K562 (cell line): ENCODE measurements around the gene DNAAF6. TPM values are rescaled to one million over a fixed set of nuclear protein-coding genes. Genes with fewer than 3 reads are reported as not detected.
A peak's percentile ranks its signal among the peaks of the same experiment; 100 is the strongest.

ENCODE experiments used
- ATAC-seq: fragments of 200-7000 bp; cut with Tn5 transposase; 3 replicates; pipeline ENCODE4 v1.9.1; 2020; ENCODE audit warnings: moderate library complexity
- BruUV-seq: library from RNA; stranded (reverse); fragments of 400-500 nt; replicated peaks from 2 replicates; lab custom pipeline; 2021; lab: Mats Ljungman, UMichigan
- CTCF ChIA-PET: fragments of 300-600 bp; formaldehyde crosslinking; extraction: SDS; loops from one replicate; lab custom pipeline; 2021; ENCODE audit warnings: low intra/inter-chr PET ratio; lab: Yijun Ruan, JAX
- POLR2A ChIA-PET: fragments of 300-600, 350-650 bp; sonication (Branson Sonifier 250); formaldehyde crosslinking; extraction: SDS; loops from one replicate; lab custom pipeline; 2021; ENCODE audit warnings: antibody characterized with exemption, inconsistent platforms; lab: Yijun Ruan, JAX
- DNase-seq, 4 experiments: peaks; one replicate each; pipeline versions ENCODE4 v3.0.0 to v3.0.0-alpha.2; 2011 to 2018; ENCODE audit warnings: low spot score in 3 of 4, mixed read lengths in 3 of 4; ENCODE audit errors: extremely low read depth in 1 of 4
- FAIRE-seq: peaks from 2 replicates; lab custom pipeline; 2011; peaks lifted over from hg19 to GRCh38; lab: Jason Lieb, UNC
- H2AFZ ChIP-seq: 2 replicates; pipeline ENCODE4 v1.6.0; 2011; ENCODE audit warnings: low read depth, low read length, control low read depth, inconsistent platforms
- H3K27ac ChIP-seq: fragments of 200-600 bp; 3 replicates; pipeline ENCODE4 v1.8.0; 2011; ENCODE audit warnings: low read depth, mild to moderate bottlenecking, control low read depth, inconsistent platforms, low read length, moderate library complexity, mixed read lengths; ENCODE audit errors: extremely low read depth
- H3K27me3 ChIP-seq, 2 experiments: fragments of 300-600 bp in 1 of 2; 2 replicates in 1 of 2; 3 replicates in 1 of 2; pipeline versions ENCODE4 v1.6.0 to v1.8.0; 2011; ENCODE audit warnings: inconsistent platforms in 2 of 2, low read length in 2 of 2, mild to moderate bottlenecking in 1 of 2, mixed read lengths in 1 of 2, moderate library complexity in 1 of 2; ENCODE audit not compliant: control insufficient read depth in 2 of 2, insufficient read depth in 2 of 2
- H3K36me3 ChIP-seq: fragments of 300-600 bp; 3 replicates; pipeline ENCODE4 v1.8.0; 2011; ENCODE audit warnings: mild to moderate bottlenecking, low read length, inconsistent platforms; ENCODE audit not compliant: control insufficient read depth, insufficient read depth
- H3K4me1 ChIP-seq, 2 experiments: fragments of 200-600 bp in 1 of 2; replicated peaks in 1 of 2; 2 replicates in 1 of 2; 3 replicates in 1 of 2; pipeline versions ENCODE4 v1.5.1 to v1.8.0; 2011; ENCODE audit warnings: inconsistent platforms in 2 of 2, low read length in 2 of 2, mild to moderate bottlenecking in 1 of 2, mixed read lengths in 1 of 2, moderate library complexity in 1 of 2; ENCODE audit not compliant: control insufficient read depth in 2 of 2, insufficient read depth in 2 of 2
- H3K4me2 ChIP-seq: 2 replicates; pipeline ENCODE4 v1.6.1; 2011; ENCODE audit warnings: low read length, control low read depth, inconsistent platforms, mixed read lengths; ENCODE audit not compliant: insufficient read depth
- H3K4me3 ChIP-seq: fragments of 200-600 bp; sonication (generic), shearing (Covaris generic); 2 replicates; pipeline ENCODE4 v1.5.1; 2016; ENCODE audit warnings: control low read depth, inconsistent platforms
- H3K79me2 ChIP-seq: fragments of 200-600 bp; 3 replicates; pipeline ENCODE4 v1.8.0; 2011; ENCODE audit warnings: low read length, inconsistent platforms; ENCODE audit not compliant: control insufficient read depth, insufficient read depth
- H3K9ac ChIP-seq, 2 experiments: 2 replicates each; pipeline versions ENCODE4 v1.6.0 to v1.6.1; 2011; ENCODE audit warnings: low read depth in 2 of 2, low read length in 2 of 2, control low read depth in 1 of 2, inconsistent platforms in 1 of 2, mild to moderate bottlenecking in 1 of 2, mixed read lengths in 1 of 2; ENCODE audit not compliant: insufficient read depth in 1 of 2
- H3K9me1 ChIP-seq: one replicate; pipeline ENCODE4 v1.6.0; 2011; ENCODE audit warnings: inconsistent platforms, mild to moderate bottlenecking, low read length, moderate library complexity; ENCODE audit not compliant: control insufficient read depth, insufficient read depth
- H3K9me3 ChIP-seq: replicated peaks from 2 replicates; pipeline ENCODE4 v1.5.1; 2011; ENCODE audit warnings: low read depth, low read length, inconsistent platforms; ENCODE audit not compliant: control insufficient read depth, insufficient read depth
- H4K20me1 ChIP-seq: replicated peaks from 2 replicates; pipeline ENCODE4 v1.6.1; 2011; ENCODE audit warnings: low read length, inconsistent platforms, mixed read lengths; ENCODE audit not compliant: control insufficient read depth, insufficient read depth
- ARHGAP35 ChIP-seq: fragments of 450-650 bp; IDR thresholded peaks from 2 replicates; pipeline ENCODE4 v1.6.1; 2018; ENCODE audit not compliant: partially characterized antibody
- CBFA2T3 ChIP-seq: fragments of 450-650 bp; IDR thresholded peaks from 2 replicates; pipeline ENCODE4 v1.6.1; 2017
- CHD1 ChIP-seq: fragments of 200-600 bp; sonication (generic); IDR thresholded peaks from one replicate; pipeline ENCODE4 v1.6.1; 2012; ENCODE audit warnings: mild to moderate bottlenecking, moderate library complexity, low read length, inconsistent platforms
- EHMT2 ChIP-seq: fragments of 450-650 bp; IDR thresholded peaks from 2 replicates; pipeline ENCODE4 v1.6.1; 2018; ENCODE audit warnings: antibody characterized with exemption
- FOXJ2 ChIP-seq: fragments of 200-800 bp; sonication (Bioruptor generic); IDR thresholded peaks from 2 replicates; pipeline ENCODE4 v1.6.1; 2016; ENCODE audit warnings: missing genetic modification characterization, missing compliant biosample characterization
- HNRNPUL1 ChIP-seq: fragments of 200-400 bp; formaldehyde crosslinking; IDR thresholded peaks from 2 replicates; pipeline ENCODE4 v1.6.1; 2017; ENCODE audit warnings: low read length
- HSF4 ChIP-seq: fragments of 250-450 bp; sonication (Bioruptor Pico); IDR thresholded peaks from 2 replicates; pipeline ENCODE4 v2.1.2; 2022; ENCODE audit warnings: mild to moderate bottlenecking, moderate library complexity, borderline replicate concordance
- KHSRP ChIP-seq: fragments of 450-650 bp; IDR thresholded peaks from 2 replicates; pipeline ENCODE4 v1.6.1; 2017
- MTA2 ChIP-seq: fragments of 450-650 bp; IDR thresholded peaks from 2 replicates; pipeline ENCODE4 v1.6.1; 2016; ENCODE audit warnings: low read depth
- NR3C1 ChIP-seq: sonication (generic); formaldehyde crosslinking; IDR thresholded peaks from 2 replicates; pipeline ENCODE4 v1.8.1; 2022; ENCODE audit warnings: missing genetic modification reagents
- POLR3G ChIP-seq: IDR thresholded peaks from 2 replicates; pipeline ENCODE4 v1.6.1; 2011; ENCODE audit not compliant: insufficient read length, insufficient replicate concordance; ENCODE audit errors: extremely low read depth
- SUPT5H ChIP-seq: fragments of 450-650 bp; IDR thresholded peaks from 2 replicates; pipeline ENCODE4 v1.6.1; 2016
- TEAD4 ChIP-seq, 2 experiments: sonication (generic) in 1 of 2; formaldehyde crosslinking in 1 of 2; IDR thresholded peaks; 2 replicates each; pipeline versions ENCODE4 v1.6.1 to v1.8.0; 2012 to 2022; ENCODE audit warnings: borderline replicate concordance in 1 of 2, inconsistent platforms in 1 of 2, low read length in 1 of 2, mild to moderate bottlenecking in 1 of 2, missing genetic modification reagents in 1 of 2
- THRAP3 ChIP-seq: fragments of 450-650 bp; IDR thresholded peaks from 2 replicates; pipeline ENCODE4 v1.6.1; 2016; ENCODE audit warnings: mild to moderate bottlenecking, inconsistent platforms, borderline replicate concordance
- TSC22D4 ChIP-seq: fragments of 450-650 bp; IDR thresholded peaks from 2 replicates; pipeline ENCODE4 v1.6.1; 2016; ENCODE audit warnings: missing genetic modification characterization, missing biosample characterization, control low read depth
- YY1 ChIP-seq, 3 experiments: IDR thresholded peaks; 2 replicates each; pipeline ENCODE4 v1.6.1; 2011; ENCODE audit warnings: low read length in 2 of 3, mild to moderate bottlenecking in 2 of 3, moderate library complexity in 2 of 3, borderline replicate concordance in 1 of 3, control low read depth in 1 of 3, low read depth in 1 of 3; ENCODE audit not compliant: insufficient read depth in 3 of 3, insufficient replicate concordance in 2 of 3, control insufficient read depth in 1 of 3, insufficient read length in 1 of 3; ENCODE audit errors: extremely low read depth in 1 of 3
- ZNF384 ChIP-seq: IDR thresholded peaks from 2 replicates; pipeline ENCODE4 v1.6.1; 2012; ENCODE audit warnings: low read depth, low read length, improper control_type of control experiment
- ZZZ3 ChIP-seq: fragments of 450-650 bp; IDR thresholded peaks from 2 replicates; pipeline ENCODE4 v1.6.1; 2016; ENCODE audit warnings: antibody characterized with exemption, mild to moderate bottlenecking, moderate library complexity
- WGBS: fragments of 100-300 bp; shearing (Covaris generic); methylation state at CpG from one replicate; pipeline ENCODE4 v1.1.6; 2016; ENCODE audit warnings: low coverage, mixed read lengths; ENCODE audit not compliant: insufficient coverage; ENCODE audit errors: missing lambda C conversion rate; 5-methylcytosine and 5-hydroxymethylcytosine counted together
- in situ Hi-C: fragments of 300-500 bp; cut with MboI; formaldehyde crosslinking; loops from 4 replicates; pipeline ENCODE4 v1.15.0; 2018; ENCODE audit warnings: inconsistent platforms, mixed read lengths
- intact Hi-C: fragments of 100-400 bp; cut with micrococcal nuclease; formaldehyde crosslinking; loops from 2 replicates; pipeline ENCODE4 v1.14.2; 2022
- polyA plus RNA-seq, 8 experiments: library from polyadenylated mRNA; depleted of rRNA in 4 of 8; stranded (reverse) in 5 of 8; unstranded in 3 of 8; fragments of >200 nt; fragmentation: Nextera tagmentation in 2 of 8; fragmentation: Illumina TruSeq in 1 of 8; extraction: Ambion mirVana in 2 of 8; extraction: Trizol in 1 of 8; gene quantifications; 2 replicates each; pipeline versions ENCODE4 v1.2.1 to v1.2.3, GENCODE V29; 2011 to 2014; ENCODE audit warnings: inconsistent platforms in 1 of 8, missing spikeins in 1 of 8
- total RNA-seq, 7 experiments: library from RNA; depleted of rRNA in 6 of 7; stranded (reverse); fragments of >200 nt in 6 of 7; fragmentation: Illumina TruSeq in 2 of 7; extraction: Trizol in 2 of 7; gene quantifications; 2 replicates each; pipeline versions ENCODE4 v1.2.1 to v1.2.3, GENCODE V29; 2011 to 2021; ENCODE audit warnings: low replicate concordance in 1 of 7
- TF ChIP-seq, protein P1 (sequence below): sonication (generic); IDR thresholded peaks from 2 replicates; pipeline ENCODE4 v1.6.1; 2016
- TF ChIP-seq, protein P2 (sequence below): fragments of 200-800 bp; sonication (Bioruptor generic); IDR thresholded peaks from 2 replicates; pipeline ENCODE4 v1.6.1; 2017; ENCODE audit warnings: missing genetic modification characterization, missing compliant biosample characterization

Gene DNAAF6
- total and polyA plus RNA-seq, 9 of the 15 experiments (the other 6 are each of a cell fraction or from before 2014, with no cell fraction given) = 0.04 to 0.17 (median 0.14) TPM; not detected in 4

DNA sequence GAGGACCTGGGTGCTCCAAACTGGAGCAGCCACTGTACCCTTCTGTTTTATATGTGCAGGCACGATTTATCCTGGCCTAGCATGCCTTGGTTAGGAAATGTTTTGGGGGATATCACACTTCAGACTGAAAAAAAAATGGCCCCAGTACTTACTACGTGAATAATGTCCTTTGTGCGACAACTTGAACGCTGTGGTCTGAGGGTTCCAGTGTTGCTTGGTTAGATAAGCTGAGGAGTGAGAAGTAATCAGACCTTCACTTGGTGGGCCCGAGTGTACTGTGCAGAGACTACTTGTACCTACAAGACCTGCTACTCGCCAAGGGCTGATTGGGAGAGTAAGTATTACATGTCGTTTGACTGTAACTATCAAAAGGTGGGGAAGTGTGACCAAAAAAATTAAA lies 678 bp downstream of the DNAAF6 start:
- POLR2A ChIA-PET = interaction anchor here (2.0 kb wide), 1 partner anchor 52 kb away, joined by 7 read pairs; no protein-coding TSS in a partner anchor
- BruUV-seq = no TSS peak

More for the DNA sequence above, 678 bp downstream of the DNAAF6 start:
- peaks cover 4 to 9% of the 10 kb centered on the region in 2 experiments; a peak in 4 of 5 replicates for H3K4me1 ChIP-seq
- DNase-seq (peak in 2 of 4 experiments; percentile 20 to 67), FAIRE-seq (peak; percentile 59), ATAC-seq (peak; percentile 4; the same call in 1 of the 3 replicates)
- in situ Hi-C loops = no loop called here
- peak overlapping the region; percentile 45; the same call in 2 of the 3 replicates for H3K27ac ChIP-seq
- peaks cover 36% of the 10 kb centered on the region for H3K79me2 ChIP-seq
- H3K9me3 ChIP-seq = no peaks in the 10 kb centered on the region
- WGBS = 7% methylated on average over 7 of the region's 7 CpGs
- H3K36me3 ChIP-seq = no peaks in the 10 kb centered on the region
- H3K9me1 ChIP-seq = no peaks in the 10 kb centered on the region
- peak overlapping the region; percentile 90; the same call in 1 of the 2 replicates for H3K4me2 ChIP-seq
- intact Hi-C loops = loop anchor here (5.0 kb wide), 1 partner anchor 55 kb away; no protein-coding TSS in a partner anchor
- TF ChIP-seq HNRNPUL1 = no peak
- TF ChIP-seq KHSRP = no peak
- peak; percentile 31; the same call in 1 of the 2 replicates for TF ChIP-seq TEAD4 (IDR thresholded peaks at IDR 0.05; ENCODE audit: low read length)
- TF ChIP-seq TEAD4 (CRISPR knock-in tag; IDR thresholded peaks at IDR 0.05; ENCODE audit: borderline replicate concordance) = no peak
- 0 out of 2 replicates have a peak, but pooled peaks have one; percentile 27 for TF ChIP-seq CBFA2T3
- TF ChIP-seq ZZZ3 = no peak
- no peak for TF ChIP-seq HSF4 (CRISPR knock-in tag)
- TF ChIP-seq FOXJ2 (tag) = no peak
- peak in 1 of 3 experiments; percentile 57 for TF ChIP-seq YY1 (IDR thresholded peaks at IDR 0.05; ENCODE audit: borderline replicate concordance in 1 of 3, control insufficient read depth in 1 of 3, extremely low read depth in 1 of 3, insufficient read depth in 3 of 3, insufficient read length in 1 of 3, insufficient replicate concordance in 2 of 3, low read depth in 1 of 3, low read length in 2 of 3)
- no peak for TF ChIP-seq NR3C1
- TF ChIP-seq CHD1 = no peak
- TF ChIP-seq TSC22D4 (tag) = no peak
- no peak for TF ChIP-seq SUPT5H
- TF ChIP-seq MTA2 = no peak
- TF ChIP-seq ZNF384 = no peak
- no peak for TF ChIP-seq ARHGAP35
- TF ChIP-seq, protein P1, sequence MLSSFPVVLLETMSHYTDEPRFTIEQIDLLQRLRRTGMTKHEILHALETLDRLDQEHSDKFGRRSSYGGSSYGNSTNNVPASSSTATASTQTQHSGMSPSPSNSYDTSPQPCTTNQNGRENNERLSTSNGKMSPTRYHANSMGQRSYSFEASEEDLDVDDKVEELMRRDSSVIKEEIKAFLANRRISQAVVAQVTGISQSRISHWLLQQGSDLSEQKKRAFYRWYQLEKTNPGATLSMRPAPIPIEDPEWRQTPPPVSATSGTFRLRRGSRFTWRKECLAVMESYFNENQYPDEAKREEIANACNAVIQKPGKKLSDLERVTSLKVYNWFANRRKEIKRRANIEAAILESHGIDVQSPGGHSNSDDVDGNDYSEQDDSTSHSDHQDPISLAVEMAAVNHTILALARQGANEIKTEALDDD = peak; percentile 59; the same call in 1 of the 2 replicates
- TF ChIP-seq THRAP3 = no peak
- TF ChIP-seq, protein P2, sequence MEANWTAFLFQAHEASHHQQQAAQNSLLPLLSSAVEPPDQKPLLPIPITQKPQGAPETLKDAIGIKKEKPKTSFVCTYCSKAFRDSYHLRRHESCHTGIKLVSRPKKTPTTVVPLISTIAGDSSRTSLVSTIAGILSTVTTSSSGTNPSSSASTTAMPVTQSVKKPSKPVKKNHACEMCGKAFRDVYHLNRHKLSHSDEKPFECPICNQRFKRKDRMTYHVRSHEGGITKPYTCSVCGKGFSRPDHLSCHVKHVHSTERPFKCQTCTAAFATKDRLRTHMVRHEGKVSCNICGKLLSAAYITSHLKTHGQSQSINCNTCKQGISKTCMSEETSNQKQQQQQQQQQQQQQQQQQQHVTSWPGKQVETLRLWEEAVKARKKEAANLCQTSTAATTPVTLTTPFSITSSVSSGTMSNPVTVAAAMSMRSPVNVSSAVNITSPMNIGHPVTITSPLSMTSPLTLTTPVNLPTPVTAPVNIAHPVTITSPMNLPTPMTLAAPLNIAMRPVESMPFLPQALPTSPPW (CRISPR knock-in tag) = no peak
- 0 out of 2 replicates have a peak, but pooled peaks have one; percentile 43 for TF ChIP-seq EHMT2
- no peak for TF ChIP-seq POLR3G
- H2AFZ ChIP-seq = peak overlapping the region; percentile 85
- no peaks in the 10 kb centered on the region for H3K27me3 ChIP-seq
- no peaks in the 10 kb centered on the region for H4K20me1 ChIP-seq
- CTCF ChIA-PET = no interaction called here
- H3K4me3 ChIP-seq = no peak overlapping the region
- H3K9ac ChIP-seq = no peak overlapping the region
